K562 (cell line): Measurements from ENCODE around the gene CEACAM20.

Experiments used
- GATA2 ChIP-seq: sonication (generic); formaldehyde crosslinking; IDR thresholded peaks from 2 replicates; pipeline ENCODE4 v1.4.0; 2020; ENCODE audit warnings: mild to moderate bottlenecking, missing genetic modification reagents
- HMGN3 ChIP-seq: IDR thresholded peaks from 2 replicates; pipeline ENCODE4 v1.6.1; 2011; ENCODE audit warnings: borderline replicate concordance, low read depth, mild to moderate bottlenecking, mixed read lengths, low read length; ENCODE audit not compliant: insufficient read length; ENCODE audit errors: extremely low read depth
- SRF ChIP-seq, 2 experiments: fragments of 250-450, 450-650 bp in 1 of 2; sonication (Bioruptor Pico) in 1 of 2; sonication (generic) in 1 of 2; formaldehyde crosslinking; IDR thresholded peaks; 2 replicates each; pipeline versions ENCODE4 v1.5.0 to v1.5.1; 2020 to 2022; ENCODE audit warnings: mild to moderate bottlenecking in 1 of 2, missing genetic modification reagents in 1 of 2
- TCF7 ChIP-seq: sonication (generic); IDR thresholded peaks from 2 replicates; pipeline ENCODE4 v1.6.1; 2016; ENCODE audit warnings: antibody characterized with exemption, borderline replicate concordance
- TF ChIP-seq, protein P1 (sequence below): sonication (generic); formaldehyde crosslinking; IDR thresholded peaks from 2 replicates; pipeline ENCODE4 v1.8.1; 2023; ENCODE audit warnings: mild to moderate bottlenecking, missing genetic modification reagents

GRCh38 chr19:44566984-44567383 is 37.5 kb upstream of the CEACAM20 start:
- TF ChIP-seq GATA2, result no peak
- no peak for TF ChIP-seq TCF7
- no peak for TF ChIP-seq HMGN3
- no peak for TF ChIP-seq SRF (CRISPR knock-in tag; IDR thresholded peaks at IDR 0.05)
- TF ChIP-seq, protein P1, sequence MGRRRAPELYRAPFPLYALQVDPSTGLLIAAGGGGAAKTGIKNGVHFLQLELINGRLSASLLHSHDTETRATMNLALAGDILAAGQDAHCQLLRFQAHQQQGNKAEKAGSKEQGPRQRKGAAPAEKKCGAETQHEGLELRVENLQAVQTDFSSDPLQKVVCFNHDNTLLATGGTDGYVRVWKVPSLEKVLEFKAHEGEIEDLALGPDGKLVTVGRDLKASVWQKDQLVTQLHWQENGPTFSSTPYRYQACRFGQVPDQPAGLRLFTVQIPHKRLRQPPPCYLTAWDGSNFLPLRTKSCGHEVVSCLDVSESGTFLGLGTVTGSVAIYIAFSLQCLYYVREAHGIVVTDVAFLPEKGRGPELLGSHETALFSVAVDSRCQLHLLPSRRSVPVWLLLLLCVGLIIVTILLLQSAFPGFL, result no peak
